ENCODE results near the gene PTPMT1.
"Not testable (repeated sequence)": the region's sequence is repeated elsewhere in the genome, so short reads cannot be mapped to it uniquely, and the experiment has no call there.

Gene PTPMT1

GRCh38 chr11:47546274-47546673, 19.1 kb upstream of the PTPMT1 start:
- DNase-seq (ENCODE audit: low read depth), result not testable (repeated sequence)

- no peak for DNase-seq (ENCODE audit: low read depth)
Measured at GRCh38 chr11:47550288-47551047, 14.9 kb upstream of the PTPMT1 start.

DNA sequence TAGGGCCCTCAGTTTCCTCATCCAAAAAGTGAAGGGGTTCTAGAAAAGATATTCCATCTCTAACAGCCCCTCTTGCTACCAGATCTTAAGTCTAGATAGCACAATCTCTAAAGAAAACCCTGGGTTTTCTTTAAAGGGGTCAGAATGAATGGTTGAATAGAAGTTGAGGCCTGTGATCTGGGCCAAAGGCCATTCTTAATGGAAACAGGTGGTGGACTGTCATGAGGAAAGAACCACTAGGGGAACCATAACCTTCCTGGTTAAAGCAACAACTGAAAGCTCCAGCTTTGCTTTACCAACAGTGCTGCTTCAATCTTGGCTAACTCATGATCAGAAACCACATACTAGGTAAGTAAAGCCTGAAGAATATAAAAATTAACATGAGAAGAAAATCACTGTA, 14.3 kb upstream of the PTPMT1 start:
- DNase-seq (ENCODE audit: low read depth), result no peak

DNA sequence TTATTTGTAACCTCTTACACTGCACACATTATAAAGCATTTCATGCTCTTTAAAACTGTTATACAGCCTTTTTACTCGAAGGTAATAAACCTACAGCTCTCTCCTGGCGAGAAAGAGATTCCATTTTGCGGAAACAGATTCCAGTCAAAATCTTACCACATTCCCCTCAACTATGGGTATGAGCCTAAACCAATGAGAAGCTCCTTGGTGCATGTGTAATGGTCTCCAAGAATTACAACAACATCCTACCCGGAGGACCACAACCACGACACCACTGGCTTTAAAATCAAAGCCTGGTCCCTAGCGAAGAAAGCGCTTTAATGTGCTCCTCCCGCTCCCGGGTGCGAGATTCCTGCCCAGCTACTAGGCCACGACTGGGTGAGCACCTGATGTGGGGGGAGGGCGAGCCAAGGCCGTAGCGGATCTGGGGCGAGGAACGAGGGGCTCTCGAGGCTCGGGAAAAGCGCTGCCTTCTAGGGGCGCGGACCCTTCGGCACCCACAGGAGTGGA, 13.3 kb upstream of the PTPMT1 start:
- no peak for DNase-seq (ENCODE audit: low read depth)

DNA sequence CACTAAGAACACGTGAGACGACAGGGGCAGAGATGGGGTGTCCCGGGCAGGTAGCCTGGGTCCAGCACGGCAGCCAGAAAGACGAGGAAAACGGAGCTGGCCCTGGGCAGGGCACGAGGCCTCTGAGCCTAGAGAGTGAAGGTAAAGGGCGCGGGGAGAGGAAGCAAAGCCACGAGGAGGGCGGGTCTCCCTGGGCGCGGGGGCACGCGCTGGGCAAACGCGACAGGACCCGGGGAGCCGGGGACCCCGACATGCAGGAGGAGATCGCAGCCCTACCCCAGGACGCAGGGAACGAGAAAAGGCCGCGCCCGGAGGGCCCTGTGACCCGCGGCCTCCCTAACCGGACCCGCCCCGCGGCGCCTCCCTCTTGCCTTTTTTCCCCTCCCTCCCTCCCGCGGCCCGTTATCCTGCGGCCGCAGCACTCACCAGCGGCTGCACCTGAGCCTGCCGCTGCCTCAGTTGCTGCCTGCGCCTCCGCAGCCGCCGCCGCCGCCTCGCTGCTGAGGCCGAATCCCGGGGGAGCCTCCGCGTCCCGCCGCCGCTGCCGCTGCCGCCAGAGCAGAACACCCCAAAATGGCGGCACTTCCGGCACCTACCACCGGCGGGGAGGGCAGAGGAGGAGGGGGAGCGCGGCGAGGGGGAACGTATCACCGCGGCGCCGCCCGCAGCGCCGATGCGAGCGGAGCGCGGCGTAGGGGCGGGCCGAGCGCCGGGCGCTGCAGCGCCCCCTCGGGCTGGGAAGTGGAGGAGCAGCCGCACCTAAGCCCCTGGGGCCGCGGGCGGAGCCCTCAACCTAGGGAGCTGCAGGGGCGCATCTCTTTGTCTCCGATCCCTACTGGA, 12.6 kb upstream of the PTPMT1 start, which contains the start of gene CELF1:
CELF1 (minus strand) TSS at position 567 of the 840 bp plus-strand sequence. CDS start 53,609 bp downstream, outside the sequence.
- DNase-seq (ENCODE audit: low read depth), result peak; percentile 89

DNA sequence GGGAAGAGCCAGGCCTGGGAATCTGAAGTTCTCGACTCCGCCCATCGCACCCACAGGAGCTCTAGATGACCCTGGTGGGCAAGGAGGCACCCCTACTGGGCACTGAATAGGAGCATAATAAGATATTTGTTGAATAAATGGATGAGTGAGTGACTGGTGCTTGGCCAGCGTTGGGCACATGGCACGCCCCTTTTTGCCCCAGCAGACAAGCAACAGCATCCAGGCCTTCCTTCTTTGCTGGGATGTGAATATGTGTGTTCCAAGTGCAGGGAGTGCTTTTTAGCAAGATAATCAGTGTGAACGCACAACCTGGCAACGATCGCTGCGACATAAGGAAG, 12.0 kb upstream of the PTPMT1 start:
- DNase-seq (ENCODE audit: low read depth), result no peak

DNA sequence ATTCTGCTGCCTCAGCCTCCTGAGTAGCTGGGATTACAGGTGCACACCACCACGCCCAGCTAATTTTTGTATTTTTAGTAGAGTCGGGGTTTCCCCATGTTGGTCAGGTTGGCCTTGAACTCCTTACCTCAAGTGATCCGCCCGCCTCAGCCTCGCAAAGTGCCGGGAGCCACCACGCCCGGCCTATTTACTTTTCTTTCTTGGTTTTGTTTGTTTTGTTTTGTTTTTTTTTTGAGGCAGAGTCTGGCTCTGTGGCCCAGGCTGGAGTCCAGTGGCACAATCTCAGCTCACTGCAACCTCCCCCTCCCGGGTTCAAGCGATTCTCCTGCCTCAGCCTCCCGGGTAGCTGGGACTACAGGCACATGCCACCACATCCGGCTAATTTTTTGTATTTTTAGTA, 8.4 kb upstream of the PTPMT1 start:
- not testable (repeated sequence) for DNase-seq (ENCODE audit: low read depth)

- DNase-seq (ENCODE audit: low read depth), result no peak
Measured at GRCh38 chr11:47558695-47559094, 6.7 kb upstream of the PTPMT1 start.

DNA sequence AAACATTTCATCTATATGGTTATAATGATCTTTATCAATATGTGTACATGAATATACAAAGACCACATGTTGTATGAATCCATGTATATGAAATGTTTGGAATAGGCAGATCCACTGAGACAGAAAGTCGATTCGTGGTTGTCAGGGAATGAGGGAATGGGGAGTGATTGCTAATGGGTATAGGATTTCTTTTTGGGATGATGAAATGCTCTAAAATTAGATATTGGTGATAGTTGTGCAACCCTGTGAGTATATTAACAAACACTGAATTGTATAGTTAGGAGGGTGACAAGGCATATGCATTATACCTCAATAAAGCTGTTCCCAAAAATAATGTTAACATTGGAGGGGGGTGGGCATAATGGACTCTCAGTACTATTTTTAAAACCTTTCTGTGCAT, 5.0 kb upstream of the PTPMT1 start:
- DNase-seq (ENCODE audit: low read depth), result no peak

- DNase-seq (ENCODE audit: low read depth), result not testable (repeated sequence)
Measured at GRCh38 chr11:47562393-47562792, 3.0 kb upstream of the PTPMT1 start.

DNA sequence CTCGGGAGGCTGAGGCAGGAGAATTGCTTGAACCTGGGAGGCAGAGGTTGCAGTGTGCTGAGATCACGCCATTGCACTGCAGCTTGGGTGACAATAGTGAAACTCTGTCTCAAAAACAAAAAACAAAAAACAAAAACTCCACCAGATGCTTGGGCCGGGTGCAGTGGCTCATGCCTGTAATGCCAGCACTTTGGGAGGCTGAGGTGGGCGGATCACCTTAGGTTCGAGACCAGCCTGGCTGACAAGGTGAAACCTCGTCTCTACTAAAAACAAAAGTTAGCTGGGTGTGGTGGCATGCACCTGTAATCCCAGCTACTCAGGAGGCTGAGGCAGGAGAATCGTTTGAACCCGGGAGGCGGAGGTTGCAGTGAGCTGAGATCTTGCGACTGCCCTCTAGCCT, 1.0 kb upstream of the PTPMT1 start:
- DNase-seq (ENCODE audit: low read depth), result not testable (repeated sequence)

- no peak for DNase-seq (ENCODE audit: low read depth)
Measured at GRCh38 chr11:47564933-47565339, 463 bp upstream of the PTPMT1 start.

- peak; percentile 5 for DNase-seq (ENCODE audit: low read depth)
Measured at GRCh38 chr11:47566149-47566698, 825 bp downstream of the PTPMT1 start.

GRCh38 chr11:47569646-47570045, 4.2 kb downstream of the PTPMT1 start:
- no peak for DNase-seq (ENCODE audit: low read depth)

GRCh38 chr11:47570651-47571356, 5.4 kb downstream of the PTPMT1 start:
- no peak for DNase-seq (ENCODE audit: low read depth)

DNA sequence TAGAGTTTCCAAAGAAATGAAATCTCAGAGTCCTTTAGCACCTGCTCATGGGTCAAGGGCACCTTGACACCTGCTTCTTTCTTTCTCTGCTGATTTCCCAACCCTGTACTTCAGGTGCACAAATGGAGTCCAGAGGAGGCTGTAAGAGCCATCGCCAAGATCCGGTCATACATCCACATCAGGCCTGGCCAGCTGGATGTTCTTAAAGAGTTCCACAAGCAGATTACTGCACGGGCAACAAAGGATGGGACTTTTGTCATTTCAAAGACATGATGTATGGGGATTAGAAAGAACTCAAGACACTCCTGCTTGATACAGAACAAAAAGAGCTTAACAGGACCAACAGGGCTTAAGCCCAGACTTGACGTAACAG, 5.9 kb downstream of the PTPMT1 start:
- no peak for DNase-seq (ENCODE audit: low read depth)

DNA sequence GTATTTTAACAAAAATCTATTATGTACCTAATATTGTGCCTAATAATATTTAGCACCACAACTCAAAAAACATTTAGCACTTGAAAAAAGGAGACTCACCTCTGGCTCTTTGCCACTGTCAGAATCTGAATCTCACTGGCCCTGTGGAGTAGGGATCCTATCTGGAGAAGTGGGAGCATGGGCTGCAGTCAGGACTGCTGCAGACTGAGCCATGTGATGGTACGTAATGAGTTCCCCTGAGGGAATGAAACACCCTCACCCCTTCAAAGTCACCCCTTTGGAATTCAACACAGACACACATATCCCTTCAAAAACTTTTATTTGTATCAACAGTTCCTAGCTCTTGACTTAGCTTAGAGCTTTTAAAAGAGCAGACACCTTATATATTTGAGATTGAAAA, 6.5 kb downstream of the PTPMT1 start:
- DNase-seq (ENCODE audit: low read depth), result no peak

DNA sequence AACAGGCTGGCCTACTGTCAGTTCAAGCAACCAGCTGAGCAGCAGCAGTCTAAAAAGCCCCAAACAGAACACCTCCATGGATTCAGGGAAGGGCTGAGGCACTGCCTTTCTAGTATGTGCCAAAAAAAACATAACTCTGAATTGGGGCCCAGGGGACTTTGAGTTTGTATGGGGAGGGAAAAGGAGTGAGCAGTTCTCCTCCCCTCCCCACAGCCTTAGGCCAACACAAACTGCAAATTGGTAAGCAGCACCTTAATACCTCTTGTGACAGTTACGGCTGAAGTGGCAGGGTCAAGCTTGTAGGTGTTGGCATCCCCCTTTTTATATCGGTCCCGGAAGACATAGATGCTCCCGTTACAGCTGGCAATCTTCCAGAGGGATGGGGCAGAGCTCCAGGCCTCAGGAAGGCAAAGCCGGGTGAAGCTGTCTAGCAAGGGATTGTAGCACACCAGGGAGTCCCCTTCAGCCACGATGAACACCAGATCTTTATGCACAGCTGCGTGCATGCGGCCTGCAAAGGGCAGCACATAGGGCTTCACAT, 7.4 kb downstream of the PTPMT1 start:
- DNase-seq (ENCODE audit: low read depth), result no peak

DNA sequence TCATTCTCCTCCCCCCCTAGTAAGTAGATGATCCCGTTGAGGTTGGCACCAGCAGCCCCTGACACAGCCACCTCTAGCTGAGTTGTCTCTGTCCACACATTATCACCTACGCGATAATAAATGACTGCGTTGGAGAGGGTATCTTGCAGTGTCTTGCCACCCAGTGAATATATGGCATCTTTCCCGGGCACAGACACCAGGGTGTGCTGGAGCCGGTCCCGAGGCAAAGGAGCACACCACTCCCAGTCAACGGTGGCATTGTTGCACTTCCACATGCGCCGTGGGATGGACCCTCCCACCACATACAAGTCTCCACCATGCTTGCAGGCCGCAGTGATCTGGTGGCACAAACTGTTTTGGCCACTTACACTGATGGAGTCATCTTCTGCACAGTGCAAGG, 7.9 kb downstream of the PTPMT1 start:
- DNase-seq (ENCODE audit: low read depth), result no peak

GRCh38 chr11:47577460-47578041, 12.2 kb downstream of the PTPMT1 start:
- DNase-seq (ENCODE audit: low read depth), result no peak
